NT2/D1 (cell line): ENCODE measurements around the gene EIF2S1.

Source experiments
- SUZ12 ChIP-seq: IDR thresholded peaks from 2 replicates; pipeline ENCODE4 v1.6.1; 2011; ENCODE audit not compliant: insufficient read length, insufficient read depth; ENCODE audit errors: extremely low read depth
- YY1 ChIP-seq: IDR thresholded peaks from 2 replicates; pipeline ENCODE4 v1.6.1; 2011; ENCODE audit not compliant: insufficient read length, insufficient read depth
- ZNF274 ChIP-seq: IDR thresholded peaks from 2 replicates; pipeline ENCODE4 v1.6.1; 2011; ENCODE audit warnings: mild to moderate bottlenecking, low read depth, low read length

GRCh38 chr14:67396381-67396970 lies 36.3 kb downstream of the EIF2S1 start:
- no peak for TF ChIP-seq YY1
- TF ChIP-seq ZNF274 = no peak
- TF ChIP-seq SUZ12 = no peak
